H9 (cell line): ENCODE results near the gene GLB1L. TPM values are rescaled to one million over a fixed set of nuclear protein-coding genes. Genes with fewer than 3 reads are reported as not detected.

Experiments used
- DNase-seq: peaks from one replicate; pipeline ENCODE4 v3.0.0-alpha.2; 2017
- H2AFZ ChIP-seq: one replicate; pipeline ENCODE4 v1.6.1; 2013; ENCODE audit warnings: mild to moderate bottlenecking, low read length, control low read depth, moderate library complexity
- H2AK5ac ChIP-seq: 2 replicates; pipeline ENCODE4 v1.6.1; 2013; ENCODE audit warnings: low read length, control low read depth, mixed read lengths; ENCODE audit not compliant: insufficient read length
- H2BK120ac ChIP-seq: one replicate; pipeline ENCODE4 v1.6.1; 2013; ENCODE audit warnings: low read depth, mild to moderate bottlenecking, low read length, control low read depth, inconsistent platforms; ENCODE audit not compliant: poor library complexity, severe bottlenecking
- H2BK12ac ChIP-seq: 2 replicates; pipeline ENCODE4 v1.6.1; 2013; ENCODE audit warnings: low read length, control low read depth, mixed read lengths, low read depth; ENCODE audit not compliant: insufficient read length
- H2BK15ac ChIP-seq: 2 replicates; pipeline ENCODE4 v1.6.1; 2013; ENCODE audit warnings: low read depth, low read length, control low read depth
- H2BK20ac ChIP-seq: one replicate; pipeline ENCODE4 v1.6.1; 2013; ENCODE audit warnings: low read depth, mild to moderate bottlenecking, low read length, control low read depth, inconsistent platforms; ENCODE audit not compliant: poor library complexity, severe bottlenecking
- H2BK5ac ChIP-seq: 2 replicates; pipeline ENCODE4 v1.6.1; 2013; ENCODE audit warnings: low read length, control low read depth, mixed read lengths; ENCODE audit not compliant: insufficient read length
- H3K14ac ChIP-seq: 2 replicates; pipeline ENCODE4 v1.6.1; 2013; ENCODE audit warnings: low read length, control low read depth; ENCODE audit not compliant: insufficient read depth
- H3K18ac ChIP-seq: 2 replicates; pipeline ENCODE4 v1.6.1; 2013; ENCODE audit warnings: low read depth, mild to moderate bottlenecking, mixed read lengths, low read length, control low read depth; ENCODE audit not compliant: insufficient read length
- H3K23ac ChIP-seq: 2 replicates; pipeline ENCODE4 v1.6.1; 2013; ENCODE audit warnings: low read length, control low read depth, mixed read lengths, low read depth; ENCODE audit not compliant: insufficient read length
- H3K23me2 ChIP-seq: 2 replicates; pipeline ENCODE4 v1.6.1; 2013; ENCODE audit warnings: low read depth, mild to moderate bottlenecking, mixed read lengths, low read length, control low read depth; ENCODE audit not compliant: insufficient read length, poor library complexity, severe bottlenecking
- H3K27ac ChIP-seq: 2 replicates; pipeline ENCODE4 v1.5.1; 2013; ENCODE audit warnings: low read length, control low read depth, mixed read lengths, low read depth; ENCODE audit not compliant: insufficient read length
- H3K27me3 ChIP-seq: 2 replicates; pipeline ENCODE4 v1.6.1; 2013; ENCODE audit warnings: low read length, control low read depth, inconsistent platforms; ENCODE audit not compliant: insufficient read depth
- H3K4ac ChIP-seq: 2 replicates; pipeline ENCODE4 v1.6.1; 2013; ENCODE audit warnings: low read depth, mild to moderate bottlenecking, control low read depth, inconsistent platforms, low read length, moderate library complexity
- H3K4me1 ChIP-seq: 2 replicates; pipeline ENCODE4 v1.6.1; 2013; ENCODE audit warnings: low read length, control low read depth, inconsistent platforms; ENCODE audit not compliant: insufficient read depth
- H3K4me2 ChIP-seq: 2 replicates; pipeline ENCODE4 v1.6.1; 2013; ENCODE audit warnings: low read length, control low read depth, mixed read lengths; ENCODE audit not compliant: insufficient read length, insufficient read depth
- H3K56ac ChIP-seq: 2 replicates; pipeline ENCODE4 v1.6.1; 2013; ENCODE audit warnings: low read depth, mild to moderate bottlenecking, mixed read lengths, low read length, control low read depth; ENCODE audit not compliant: insufficient read length
- H3K79me1 ChIP-seq: 2 replicates; pipeline ENCODE4 v1.6.1; 2013; ENCODE audit warnings: low read depth, mild to moderate bottlenecking, moderate library complexity, low read length, control low read depth, inconsistent platforms; ENCODE audit not compliant: insufficient read depth, poor library complexity, severe bottlenecking
- H3K79me2 ChIP-seq: 2 replicates; pipeline ENCODE4 v1.6.1; 2013; ENCODE audit warnings: low read length, control low read depth, inconsistent platforms; ENCODE audit not compliant: insufficient read depth
- H3K9ac ChIP-seq: 2 replicates; pipeline ENCODE4 v1.6.1; 2013; ENCODE audit warnings: low read length, control low read depth, mixed read lengths; ENCODE audit not compliant: insufficient read length; ENCODE audit errors: extremely low read depth
- H3K9me3 ChIP-seq: one replicate; pipeline ENCODE4 v1.6.1; 2013; ENCODE audit warnings: low read depth, low read length, inconsistent platforms; ENCODE audit not compliant: control insufficient read depth
- H3T11ph ChIP-seq: one replicate; pipeline ENCODE4 v1.6.1; 2013; ENCODE audit warnings: mild to moderate bottlenecking, low read length, control low read depth, inconsistent platforms
- H4K20me1 ChIP-seq: one replicate; pipeline ENCODE4 v1.6.1; 2013; ENCODE audit not compliant: control insufficient read depth, insufficient read length, insufficient read depth
- H4K5ac ChIP-seq: 2 replicates; pipeline ENCODE4 v1.6.1; 2013; ENCODE audit warnings: low read depth, mild to moderate bottlenecking, mixed read lengths, low read length, control low read depth; ENCODE audit not compliant: insufficient read length
- H4K8ac ChIP-seq: replicated peaks from 2 replicates; pipeline ENCODE4 v1.6.1; 2013; ENCODE audit warnings: low read length, control low read depth, mixed read lengths, low read depth; ENCODE audit not compliant: insufficient read length
- H4K91ac ChIP-seq: 2 replicates; pipeline ENCODE4 v1.6.1; 2013; ENCODE audit warnings: low read depth, mild to moderate bottlenecking, moderate library complexity, mixed read lengths, low read length, control low read depth; ENCODE audit not compliant: insufficient read length
- H3K27ac Mint-ChIP-seq, 3 experiments: 2 replicates in 2 of 3; 3 replicates in 1 of 3; pipeline ENCODE4 v1.8.0; 2020 to 2021; ENCODE audit warnings: mixed read lengths in 3 of 3, mild to moderate bottlenecking in 1 of 3, moderate library complexity in 1 of 3
- H3K27me3 Mint-ChIP-seq: 2 replicates; pipeline ENCODE4 v1.8.0; 2021; ENCODE audit warnings: low read depth, mild to moderate bottlenecking, moderate library complexity, mixed read lengths
- H3K36me3 Mint-ChIP-seq, 3 experiments: 2 replicates in 2 of 3; 3 replicates in 1 of 3; pipeline ENCODE4 v1.8.0; 2020 to 2021; ENCODE audit warnings: low read depth in 3 of 3, mixed read lengths in 3 of 3; ENCODE audit not compliant: insufficient read depth in 1 of 3
- H3K4me1 Mint-ChIP-seq, 2 experiments: 2 replicates each; pipeline ENCODE4 v1.8.0; 2020; ENCODE audit warnings: mixed read lengths in 2 of 2
- H3K4me3 Mint-ChIP-seq, 2 experiments: 2 replicates in 1 of 2; 3 replicates in 1 of 2; pipeline ENCODE4 v1.8.0; 2020 to 2021; ENCODE audit warnings: mild to moderate bottlenecking in 2 of 2, mixed read lengths in 2 of 2, moderate library complexity in 1 of 2
- H3K9me3 Mint-ChIP-seq, 2 experiments: 2 replicates in 1 of 2; 3 replicates in 1 of 2; pipeline ENCODE4 v1.8.0; 2020; ENCODE audit warnings: mild to moderate bottlenecking in 2 of 2, mixed read lengths in 2 of 2, moderate library complexity in 1 of 2
- CTCF ChIP-seq: fragments of 200-600 bp; sonication (generic); conservative IDR thresholded peaks from 3 replicates; pipeline ENCODE4 v1.8.0; 2021; ENCODE audit warnings: antibody characterized with exemption, mild to moderate bottlenecking
- WGBS: extraction: QIAGEN DNeasy Blood & Tissue Kit; methylation state at CpG from one replicate; pipeline ENCODE4 v1.1.7; 2013; ENCODE audit warnings: missing lambda C conversion rate, low lambda C conversion rate, mixed read lengths; ENCODE audit not compliant: insufficient read length; ENCODE audit errors: extremely low coverage; 5-methylcytosine and 5-hydroxymethylcytosine counted together
- total RNA-seq: library from RNA; stranded (reverse); gene quantifications from 2 replicates; pipeline ENCODE4 v1.2.1, GENCODE V29; 2021

Gene GLB1L
- total RNA-seq, 1 experiment from 2014 or later, result 6.5 TPM

DNA sequence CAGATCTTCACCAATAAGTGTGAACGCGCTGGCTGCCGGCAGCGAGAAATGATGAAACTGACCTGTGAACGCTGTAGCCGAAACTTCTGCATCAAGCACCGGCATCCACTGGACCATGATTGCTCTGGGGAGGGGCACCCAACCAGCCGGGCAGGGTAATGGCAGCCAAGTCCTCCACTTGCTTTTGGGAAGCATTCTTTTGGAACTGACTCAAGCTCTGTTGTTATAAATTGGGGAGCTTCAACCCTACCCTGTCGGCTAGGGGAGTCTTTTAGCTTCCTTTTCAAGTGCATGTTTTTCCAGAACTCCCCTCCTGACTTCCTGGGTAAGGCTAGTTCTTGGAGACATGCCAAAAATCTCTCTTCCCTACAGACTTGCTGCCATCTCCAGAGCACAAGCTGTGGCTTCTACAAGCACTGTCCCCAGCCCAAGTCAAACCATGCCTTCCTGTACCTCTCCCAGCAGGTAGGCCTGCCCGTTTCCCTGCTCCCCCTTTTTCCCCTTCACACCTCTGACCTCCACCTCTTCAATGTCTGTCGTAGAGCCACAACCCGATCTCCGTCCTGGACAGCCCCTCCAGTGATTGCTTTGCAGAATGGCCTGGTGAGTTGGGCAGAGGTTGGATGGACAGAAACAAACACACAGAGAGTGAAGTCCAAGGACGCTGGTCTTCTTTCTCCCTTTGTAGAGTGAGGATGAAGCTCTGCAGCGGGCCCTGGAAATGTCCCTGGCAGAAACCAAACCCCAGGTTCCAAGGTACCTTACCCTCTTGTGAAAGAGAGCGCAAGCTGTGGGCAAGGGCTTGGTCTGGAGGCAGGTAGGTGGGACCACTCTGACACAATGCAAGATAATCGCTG, 37.1 kb downstream of the GLB1L start:
- H3K4me1 ChIP-seq, result no peaks in the 10 kb centered on the region
- H4K8ac ChIP-seq, result no peak overlapping the region
- H3K9ac ChIP-seq, result no peak overlapping the region
- peaks cover 3% of the 10 kb centered on the region in 2 experiments; a peak in 3 of 5 replicates for H3K9me3 Mint-ChIP-seq
- H3K4me1 Mint-ChIP-seq, result peaks cover 8 to 13% of the 10 kb centered on the region in 2 experiments
- no peak overlapping the region for H2AK5ac ChIP-seq
- no peak overlapping the region for H3K56ac ChIP-seq
- H3K36me3 Mint-ChIP-seq, result peaks cover 7 to 53% (median 42%) of the 10 kb centered on the region in 3 experiments
- no peak overlapping the region for H4K5ac ChIP-seq
- H4K91ac ChIP-seq, result no peak overlapping the region
- no CpG with 5 or more reads among the region's 17 CpGs for WGBS
- no peak overlapping the region for H2AFZ ChIP-seq
- H3K27ac Mint-ChIP-seq, result peak overlapping the region in 2 of 3 experiments; percentile 9 to 52; a peak in 2 of 7 replicates
- no peak for TF ChIP-seq CTCF
- peaks cover 7% of the 10 kb centered on the region for H3K27me3 Mint-ChIP-seq
- H3K79me2 ChIP-seq, result no peaks in the 10 kb centered on the region
- H3K4ac ChIP-seq, result no peak overlapping the region
- H3K14ac ChIP-seq, result no peak overlapping the region
- no peak overlapping the region for H2BK12ac ChIP-seq
- H3T11ph ChIP-seq, result no peak overlapping the region
- H2BK5ac ChIP-seq, result no peak overlapping the region
- no peak overlapping the region for H3K18ac ChIP-seq
- H3K4me3 Mint-ChIP-seq, result peak overlapping the region; percentile 83 to 88; a peak in 4 of 5 replicates
- H2BK20ac ChIP-seq, result no peak overlapping the region
- H3K27ac ChIP-seq, result no peak overlapping the region
- H2BK120ac ChIP-seq, result no peak overlapping the region
- H3K23me2 ChIP-seq, result peaks cover 4% of the 10 kb centered on the region
- H3K9me3 ChIP-seq, result no peaks in the 10 kb centered on the region
- no peak overlapping the region for H3K4me2 ChIP-seq
- peak; percentile 22 for DNase-seq
- H3K23ac ChIP-seq, result no peak overlapping the region
- H3K79me1 ChIP-seq, result no peaks in the 10 kb centered on the region
- no peaks in the 10 kb centered on the region for H3K27me3 ChIP-seq
- no peak overlapping the region for H2BK15ac ChIP-seq
- no peaks in the 10 kb centered on the region for H4K20me1 ChIP-seq
